HG03139 (cell line): ENCODE results near the gene CPNE5.

ENCODE experiments used
- ATAC-seq: cut with Tn5 transposase; IDR thresholded peaks from one replicate; pipeline ENCODE4 v1.9.1; 2021; ENCODE audit not compliant: unreplicated experiment

The CPNE5 gene

GRCh38 chr6:36749829-36750489, 89.3 kb downstream of the CPNE5 start:
- no peak for ATAC-seq

- ATAC-seq = no peak
Observed at GRCh38 chr6:36746251-36746650, 93.0 kb downstream of the CPNE5 start.

- no peak for ATAC-seq
Observed at GRCh38 chr6:36745836-36746235, 93.4 kb downstream of the CPNE5 start.

- no peak for ATAC-seq
Observed at GRCh38 chr6:36745283-36745682, 94.0 kb downstream of the CPNE5 start.

- no peak for ATAC-seq
Observed at GRCh38 chr6:36744304-36744673, 95.0 kb downstream of the CPNE5 start.

GRCh38 chr6:36743538-36744303, 95.5 kb downstream of the CPNE5 start:
- no peak for ATAC-seq

- ATAC-seq = no peak
Observed at GRCh38 chr6:36743032-36743431, 96.2 kb downstream of the CPNE5 start.

- ATAC-seq = no peak
Observed at GRCh38 chr6:36742146-36742545, 97.1 kb downstream of the CPNE5 start.

GRCh38 chr6:36740818-36741179, 98.4 kb downstream of the CPNE5 start:
- no peak for ATAC-seq

- ATAC-seq = no peak
Observed at GRCh38 chr6:36739947-36740817, 99.1 kb downstream of the CPNE5 start.

GRCh38 chr6:36738108-36738507, 101.1 kb downstream of the CPNE5 start:
- ATAC-seq = no peak

- ATAC-seq = no peak
Observed at GRCh38 chr6:36737043-36737785, 102.0 kb downstream of the CPNE5 start.

GRCh38 chr6:36735110-36736071, 103.9 kb downstream of the CPNE5 start:
- ATAC-seq = no peak

GRCh38 chr6:36734486-36735060, 104.7 kb downstream of the CPNE5 start:
- ATAC-seq = no peak

GRCh38 chr6:36733300-36733699, 105.9 kb downstream of the CPNE5 start:
- no peak for ATAC-seq

GRCh38 chr6:36731622-36732310, 107.5 kb downstream of the CPNE5 start:
- ATAC-seq = no peak

- ATAC-seq = no peak
Observed at GRCh38 chr6:36730424-36731380, 108.5 kb downstream of the CPNE5 start.

GRCh38 chr6:36729161-36729524, 110.1 kb downstream of the CPNE5 start:
- ATAC-seq = no peak
